OCI-LY1 (cell line): ENCODE data around the gene TNS1.

Experiments
- H2AFZ ChIP-seq: fragments of 200-600 bp; sonication (generic), shearing (Covaris generic); 2 replicates; pipeline ENCODE4 v1.6.0; 2014; ENCODE audit warnings: antibody characterized with exemption, mild to moderate bottlenecking, low read length
- H3F3A ChIP-seq: fragments of 200-600 bp; sonication (generic), shearing (Covaris generic); 2 replicates; pipeline ENCODE4 v1.6.0; 2014; ENCODE audit warnings: mild to moderate bottlenecking, antibody characterized with exemption, low read length, moderate library complexity; ENCODE audit not compliant: insufficient read depth
- H3K27ac ChIP-seq: fragments of 200-600 bp; sonication (generic); 2 replicates; pipeline ENCODE4 v1.5.1; 2014; ENCODE audit warnings: low read length, mixed run types, mild to moderate bottlenecking, low read depth; ENCODE audit not compliant: poor library complexity, severe bottlenecking
- H3K27me3 ChIP-seq: fragments of 200-600 bp; sonication (generic); 2 replicates; pipeline ENCODE4 v1.6.0; 2014; ENCODE audit warnings: antibody characterized with exemption, mild to moderate bottlenecking, low read length, moderate library complexity; ENCODE audit not compliant: insufficient read depth
- H3K36me3 ChIP-seq: fragments of 200-600 bp; sonication (generic); 2 replicates; pipeline ENCODE4 v1.6.1; 2014; ENCODE audit warnings: mild to moderate bottlenecking, antibody characterized with exemption, low read length, moderate library complexity, mixed read lengths; ENCODE audit not compliant: insufficient read depth
- H3K4me1 ChIP-seq: fragments of 200-600 bp; sonication (generic); 2 replicates; pipeline ENCODE4 v1.5.1; 2014; ENCODE audit warnings: mild to moderate bottlenecking, low read length, moderate library complexity; ENCODE audit not compliant: insufficient read depth, severe bottlenecking
- H3K4me2 ChIP-seq: fragments of 200-600 bp; sonication (generic), shearing (Covaris generic); 2 replicates; pipeline ENCODE4 v1.6.1; 2014; ENCODE audit warnings: low read length
- H3K4me3 ChIP-seq: fragments of 200-600 bp; sonication (generic); 2 replicates; pipeline ENCODE4 v1.5.1; 2014; ENCODE audit warnings: low read length, low read depth, mild to moderate bottlenecking, mixed read lengths; ENCODE audit not compliant: poor library complexity, severe bottlenecking
- H3K79me2 ChIP-seq: fragments of 200-600 bp; shearing (Covaris generic); 2 replicates; pipeline ENCODE4 v1.6.1; 2016; ENCODE audit warnings: mixed run types, low read length, mixed read lengths; ENCODE audit not compliant: insufficient read depth
- H3K9ac ChIP-seq: fragments of 200-600 bp; sonication (generic), shearing (Covaris generic); 2 replicates; pipeline ENCODE4 v1.6.1; 2014; ENCODE audit warnings: mild to moderate bottlenecking, low read length, mixed read lengths
- H3K9me2 ChIP-seq: fragments of 200-600 bp; sonication (generic), shearing (Covaris generic); 2 replicates; pipeline ENCODE4 v1.6.1; 2014; ENCODE audit warnings: low read depth, mild to moderate bottlenecking, low read length, mixed read lengths
- H3K9me3 ChIP-seq: fragments of 200-600 bp; shearing (Covaris generic); 2 replicates; pipeline ENCODE4 v1.6.1; 2014; ENCODE audit warnings: low read length, mixed read lengths
- H4K20me1 ChIP-seq: fragments of 200-600 bp; sonication (generic), shearing (Covaris generic); 2 replicates; pipeline ENCODE4 v1.6.0; 2016; ENCODE audit warnings: mild to moderate bottlenecking, low read length; ENCODE audit not compliant: insufficient read depth
- EZH2 ChIP-seq: fragments of 200-600 bp; sonication (generic), shearing (Covaris generic); IDR thresholded peaks from 2 replicates; pipeline ENCODE4 v1.8.0; 2017; ENCODE audit warnings: borderline replicate concordance, mixed run types, mild to moderate bottlenecking, antibody characterized with exemption, low read length, moderate library complexity, mixed read lengths
- TF ChIP-seq, protein P1 (sequence below): fragments of 200-600 bp; sonication (generic), shearing (Covaris generic); IDR thresholded peaks from 2 replicates; pipeline ENCODE4 v1.5.1; 2017; ENCODE audit warnings: mild to moderate bottlenecking, antibody characterized with exemption, low read length, moderate library complexity, mixed read lengths

TNS1 gene

GRCh38 chr2:217802876-217803652 lies 199.7 kb downstream of the TNS1 start:
- no peaks in the 10 kb centered on the region for H3K27me3 ChIP-seq
- TF ChIP-seq EZH2 = no peak
- TF ChIP-seq, protein P1, sequence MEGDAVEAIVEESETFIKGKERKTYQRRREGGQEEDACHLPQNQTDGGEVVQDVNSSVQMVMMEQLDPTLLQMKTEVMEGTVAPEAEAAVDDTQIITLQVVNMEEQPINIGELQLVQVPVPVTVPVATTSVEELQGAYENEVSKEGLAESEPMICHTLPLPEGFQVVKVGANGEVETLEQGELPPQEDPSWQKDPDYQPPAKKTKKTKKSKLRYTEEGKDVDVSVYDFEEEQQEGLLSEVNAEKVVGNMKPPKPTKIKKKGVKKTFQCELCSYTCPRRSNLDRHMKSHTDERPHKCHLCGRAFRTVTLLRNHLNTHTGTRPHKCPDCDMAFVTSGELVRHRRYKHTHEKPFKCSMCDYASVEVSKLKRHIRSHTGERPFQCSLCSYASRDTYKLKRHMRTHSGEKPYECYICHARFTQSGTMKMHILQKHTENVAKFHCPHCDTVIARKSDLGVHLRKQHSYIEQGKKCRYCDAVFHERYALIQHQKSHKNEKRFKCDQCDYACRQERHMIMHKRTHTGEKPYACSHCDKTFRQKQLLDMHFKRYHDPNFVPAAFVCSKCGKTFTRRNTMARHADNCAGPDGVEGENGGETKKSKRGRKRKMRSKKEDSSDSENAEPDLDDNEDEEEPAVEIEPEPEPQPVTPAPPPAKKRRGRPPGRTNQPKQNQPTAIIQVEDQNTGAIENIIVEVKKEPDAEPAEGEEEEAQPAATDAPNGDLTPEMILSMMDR = no peak
- H3K9me3 ChIP-seq = no peaks in the 10 kb centered on the region
- no peaks in the 10 kb centered on the region for H3K36me3 ChIP-seq
- H3K27ac ChIP-seq = no peak overlapping the region
- H2AFZ ChIP-seq = no peak overlapping the region
- no peaks in the 10 kb centered on the region for H4K20me1 ChIP-seq
- H3F3A ChIP-seq = no peaks in the 10 kb centered on the region
- peaks cover 11% of the 10 kb centered on the region for H3K4me1 ChIP-seq
- no peak overlapping the region for H3K4me3 ChIP-seq
- H3K9ac ChIP-seq = no peak overlapping the region
- no peaks in the 10 kb centered on the region for H3K9me2 ChIP-seq
- no peak overlapping the region for H3K4me2 ChIP-seq
- H3K79me2 ChIP-seq = no peaks in the 10 kb centered on the region

DNA sequence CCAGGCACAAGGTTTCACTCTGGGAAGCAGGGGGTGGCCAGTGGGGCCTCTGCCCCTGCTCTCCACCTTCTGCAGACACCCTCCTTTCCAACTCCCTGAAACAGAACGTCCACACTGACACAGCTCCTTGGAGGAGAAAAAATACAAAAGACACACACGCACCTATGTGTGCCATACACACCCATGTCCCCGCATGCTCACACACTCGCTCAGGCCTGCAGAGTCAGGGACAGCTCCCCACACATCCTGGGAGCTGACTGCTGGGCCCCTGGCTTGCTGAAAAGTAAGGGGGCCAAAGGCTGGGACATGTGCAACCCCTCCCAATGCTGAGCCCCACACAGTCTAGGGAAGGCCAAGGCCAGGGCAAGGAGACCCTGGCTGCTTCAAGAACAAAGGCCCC lies 200.5 kb downstream of the TNS1 start:
- Histone ChIP-seq H3K27me3 (no peaks in the 10 kb centered on the region), H2AFZ (no peak overlapping the region), H3F3A (no peaks in the 10 kb centered on the region), H3K27ac (no peak overlapping the region), H3K9me3 (no peaks in the 10 kb centered on the region), H4K20me1 (no peaks in the 10 kb centered on the region), H3K9ac (no peak overlapping the region), H3K9me2 (no peaks in the 10 kb centered on the region), H3K4me2 (no peak overlapping the region), H3K36me3 (no peaks in the 10 kb centered on the region), H3K79me2 (no peaks in the 10 kb centered on the region), H3K4me1 (peaks cover 19% of the 10 kb centered on the region), H3K4me3 (no peak overlapping the region)
- TF ChIP-seq, protein P1 = no peak
- TF ChIP-seq EZH2 = no peak

GRCh38 chr2:217801711-217802110 lies 201.1 kb downstream of the TNS1 start:
- H3K4me3 ChIP-seq = no peak overlapping the region
- no peaks in the 10 kb centered on the region for H3K27me3 ChIP-seq
- H3K4me2 ChIP-seq = no peak overlapping the region
- H3K79me2 ChIP-seq = no peaks in the 10 kb centered on the region
- H4K20me1 ChIP-seq = no peaks in the 10 kb centered on the region
- H3K9ac ChIP-seq = no peak overlapping the region
- H3K27ac ChIP-seq = no peak overlapping the region
- no peaks in the 10 kb centered on the region for H3F3A ChIP-seq
- no peak overlapping the region for H2AFZ ChIP-seq
- no peaks in the 10 kb centered on the region for H3K9me3 ChIP-seq
- no peak for TF ChIP-seq EZH2
- TF ChIP-seq, protein P1 = no peak
- H3K9me2 ChIP-seq = no peaks in the 10 kb centered on the region
- H3K36me3 ChIP-seq = no peaks in the 10 kb centered on the region
- H3K4me1 ChIP-seq = peaks cover 24% of the 10 kb centered on the region
